GM19397 (cell line): ENCODE data around the gene VCPKMT.

Experiments used
- ATAC-seq: cut with Tn5 transposase; IDR thresholded peaks from one replicate; pipeline ENCODE4 v1.9.1; 2021; ENCODE audit warnings: mild to moderate bottlenecking, moderate library complexity; ENCODE audit not compliant: unreplicated experiment

The VCPKMT gene

GRCh38 chr14:50068496-50068895, 47.9 kb downstream of the VCPKMT start:
- ATAC-seq, result no peak

DNA sequence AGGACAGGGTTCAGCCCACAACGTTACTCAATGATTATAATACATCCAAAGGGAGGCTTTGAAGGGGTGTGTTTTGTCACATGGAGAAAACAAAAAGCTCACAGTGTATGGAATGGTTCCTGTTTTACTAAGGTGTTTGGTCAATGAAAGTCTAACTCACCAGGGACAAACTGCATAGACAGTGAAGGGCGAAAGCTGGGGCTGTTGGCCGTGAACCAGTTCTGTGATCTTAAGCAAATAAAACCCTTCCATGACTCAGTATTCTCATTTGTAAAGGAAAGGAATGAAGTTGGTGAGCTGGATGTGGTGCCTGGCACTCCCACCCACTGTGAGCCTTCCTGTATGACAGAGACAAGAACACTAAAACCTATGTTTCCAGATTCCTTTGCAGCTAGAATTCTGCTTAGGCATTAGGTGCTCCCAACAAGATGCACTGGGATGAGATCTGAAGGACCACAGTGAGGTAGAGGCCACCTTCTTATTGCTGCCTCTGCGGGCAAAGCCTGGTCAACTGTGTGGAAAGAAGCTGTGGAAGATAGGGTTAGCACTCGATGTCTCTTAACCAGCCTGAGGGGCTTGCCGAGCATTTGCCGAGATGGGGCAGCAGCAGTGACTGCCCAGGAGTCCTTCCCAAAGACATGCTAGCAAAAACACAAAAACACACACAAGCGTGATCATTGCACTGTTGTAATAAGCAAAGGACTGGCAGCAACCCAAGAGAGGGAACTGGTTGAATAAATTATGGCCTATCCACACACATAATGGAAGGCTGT, 48.5 kb downstream of the VCPKMT start:
- ATAC-seq, result no peak

DNA sequence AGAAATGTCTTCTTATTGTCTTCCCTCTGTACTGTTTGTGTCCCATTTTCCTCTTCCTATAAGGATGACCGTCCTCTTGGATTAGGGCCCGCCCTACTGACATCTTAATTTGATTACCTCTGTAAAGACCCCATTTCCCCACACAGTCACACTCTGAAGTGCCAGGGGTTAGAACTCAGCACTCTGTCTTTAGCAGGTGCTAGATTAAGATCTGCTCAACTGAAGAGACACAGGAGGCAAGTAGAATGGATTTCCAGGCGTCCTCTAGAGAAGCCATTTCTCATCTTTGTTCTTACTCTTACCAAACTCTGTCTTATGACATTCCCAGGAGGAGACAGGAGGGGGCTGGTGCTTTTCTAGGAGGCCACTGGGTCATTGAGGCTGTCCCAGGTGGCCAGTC, 50.8 kb downstream of the VCPKMT start:
- no peak for ATAC-seq

DNA sequence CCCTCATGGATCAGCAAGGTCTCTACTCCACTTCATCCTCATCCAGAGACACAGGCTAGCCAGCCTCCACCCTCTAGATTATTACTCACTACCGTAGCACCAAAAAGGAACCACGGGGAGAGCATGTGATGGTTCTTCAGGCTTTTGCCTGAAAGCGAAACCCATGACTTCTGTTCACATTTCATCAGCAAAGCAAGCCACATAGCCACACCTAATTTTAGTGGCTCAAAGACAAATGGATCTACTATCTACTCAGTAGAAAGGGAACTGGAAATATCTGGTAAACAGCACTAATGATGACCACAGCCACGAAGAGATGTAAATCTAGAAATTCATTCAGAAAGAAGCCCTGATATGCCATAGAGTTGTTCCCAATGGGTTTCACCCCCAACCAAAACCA, 51.4 kb downstream of the VCPKMT start:
- ATAC-seq, result peak; percentile 55

DNA sequence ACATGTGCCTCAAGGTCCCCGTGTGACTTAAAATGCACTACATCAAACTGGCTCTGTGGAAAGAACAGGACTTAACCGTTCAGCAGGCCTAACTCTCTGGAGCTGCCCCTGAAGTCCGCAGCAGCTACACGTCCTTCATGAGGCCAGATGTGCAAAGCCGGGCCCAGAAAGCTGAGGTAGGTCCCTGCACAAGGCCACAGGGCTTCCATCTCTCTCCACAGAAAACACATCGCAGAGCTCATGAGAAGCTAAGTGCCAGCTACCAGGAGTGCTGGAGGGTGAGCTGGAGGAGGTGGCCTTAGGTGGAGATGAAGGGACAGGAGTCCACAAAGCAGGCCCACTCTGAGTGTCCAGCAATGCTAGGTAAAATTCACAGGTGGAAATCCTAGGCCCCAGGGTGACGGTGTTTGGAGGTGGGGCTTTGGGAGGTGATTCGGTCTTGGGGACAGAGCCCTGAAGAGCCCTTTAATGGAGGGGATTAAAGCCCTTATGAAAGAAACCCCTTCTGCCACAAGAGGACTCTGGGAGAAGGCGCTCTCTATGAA, 52.4 kb downstream of the VCPKMT start:
- no peak for ATAC-seq

DNA sequence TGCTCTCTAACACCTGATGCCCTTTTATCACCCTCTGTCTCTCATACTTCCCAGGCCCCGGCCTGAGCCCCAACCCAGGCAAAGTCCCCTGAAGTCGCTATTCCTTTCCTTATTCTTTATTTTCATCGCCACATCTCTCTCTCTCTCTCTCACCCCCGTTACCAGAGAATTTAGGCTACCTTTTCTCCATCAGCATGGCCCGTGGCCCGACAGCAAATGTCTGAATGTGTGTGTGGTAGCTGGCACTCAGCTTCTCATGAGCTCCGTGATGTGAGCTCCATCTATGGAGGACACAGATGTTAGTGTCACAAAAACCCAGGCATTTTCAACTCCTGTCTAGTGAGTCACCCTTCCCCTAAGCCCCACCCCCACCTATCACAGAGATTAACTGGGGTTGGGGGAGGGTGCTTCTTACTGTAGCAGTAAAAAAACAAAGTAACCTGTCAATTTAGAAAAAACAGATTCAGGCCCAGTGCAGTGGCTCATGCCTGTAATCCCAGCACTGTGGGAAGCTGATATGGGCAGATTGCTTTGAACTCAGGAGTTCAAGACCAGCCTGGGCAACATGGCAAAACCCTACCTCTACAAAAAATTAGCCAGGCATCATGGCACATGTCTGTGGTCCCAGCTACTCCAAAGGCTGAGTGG, 53.8 kb downstream of the VCPKMT start:
- ATAC-seq, result no peak

- ATAC-seq, result peak; percentile 64
Observed at GRCh38 chr14:50061664-50062437, 54.5 kb downstream of the VCPKMT start.

DNA sequence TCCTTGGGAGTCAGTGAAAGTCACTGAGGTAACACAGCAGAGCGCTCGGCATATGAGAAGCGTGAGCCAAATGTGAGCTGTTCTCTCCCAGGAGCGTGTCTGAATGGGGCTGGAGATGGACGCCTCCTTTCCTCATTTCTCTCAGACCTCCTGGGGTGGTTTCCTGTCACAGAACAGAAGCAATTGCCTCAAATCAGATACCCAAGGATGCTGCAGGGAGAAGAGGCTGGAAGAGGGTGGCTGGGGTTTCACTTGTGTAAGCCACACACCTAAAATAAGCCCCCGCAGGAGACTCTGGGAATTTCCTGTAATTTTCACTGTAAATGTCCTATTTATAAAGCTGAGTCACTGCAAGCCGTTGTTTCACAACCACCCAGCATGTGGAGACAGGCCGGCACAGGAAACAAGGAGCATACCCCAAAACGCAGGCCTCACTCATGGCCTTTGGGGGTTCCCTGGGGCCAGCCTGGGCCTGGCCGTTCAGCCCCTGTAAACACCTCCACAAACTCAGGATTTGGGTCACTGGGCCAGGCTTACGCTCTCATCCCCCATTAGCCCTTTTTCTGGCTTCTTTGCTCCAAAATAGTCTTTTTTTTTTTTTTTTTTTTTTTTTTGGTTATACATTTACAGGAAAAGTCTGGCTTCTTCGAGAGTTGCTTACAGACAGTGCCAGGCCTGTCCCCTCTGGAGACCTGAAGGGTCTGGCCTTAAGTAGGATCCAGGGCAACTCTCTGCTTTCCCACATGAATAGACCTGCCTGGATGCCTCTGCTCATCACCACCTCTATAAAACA, 55.3 kb downstream of the VCPKMT start:
- peak; percentile 7 for ATAC-seq

GRCh38 chr14:50059763-50060616, 56.4 kb downstream of the VCPKMT start:
- ATAC-seq, result no peak
